Right hindlimb (tissue), 1 donor: Measurements from ENCODE around the gene NLRC3.
A peak's percentile ranks its signal among the peaks of the same experiment; 100 is the strongest.
"Not testable (repeated sequence)": the region's sequence is repeated elsewhere in the genome, so short reads cannot be mapped to it uniquely, and the experiment has no call there.

Experiments used
- DNase-seq: peaks from one replicate; pipeline ENCODE4 v3.0.0-alpha.2; 2018

The NLRC3 gene, protein sequence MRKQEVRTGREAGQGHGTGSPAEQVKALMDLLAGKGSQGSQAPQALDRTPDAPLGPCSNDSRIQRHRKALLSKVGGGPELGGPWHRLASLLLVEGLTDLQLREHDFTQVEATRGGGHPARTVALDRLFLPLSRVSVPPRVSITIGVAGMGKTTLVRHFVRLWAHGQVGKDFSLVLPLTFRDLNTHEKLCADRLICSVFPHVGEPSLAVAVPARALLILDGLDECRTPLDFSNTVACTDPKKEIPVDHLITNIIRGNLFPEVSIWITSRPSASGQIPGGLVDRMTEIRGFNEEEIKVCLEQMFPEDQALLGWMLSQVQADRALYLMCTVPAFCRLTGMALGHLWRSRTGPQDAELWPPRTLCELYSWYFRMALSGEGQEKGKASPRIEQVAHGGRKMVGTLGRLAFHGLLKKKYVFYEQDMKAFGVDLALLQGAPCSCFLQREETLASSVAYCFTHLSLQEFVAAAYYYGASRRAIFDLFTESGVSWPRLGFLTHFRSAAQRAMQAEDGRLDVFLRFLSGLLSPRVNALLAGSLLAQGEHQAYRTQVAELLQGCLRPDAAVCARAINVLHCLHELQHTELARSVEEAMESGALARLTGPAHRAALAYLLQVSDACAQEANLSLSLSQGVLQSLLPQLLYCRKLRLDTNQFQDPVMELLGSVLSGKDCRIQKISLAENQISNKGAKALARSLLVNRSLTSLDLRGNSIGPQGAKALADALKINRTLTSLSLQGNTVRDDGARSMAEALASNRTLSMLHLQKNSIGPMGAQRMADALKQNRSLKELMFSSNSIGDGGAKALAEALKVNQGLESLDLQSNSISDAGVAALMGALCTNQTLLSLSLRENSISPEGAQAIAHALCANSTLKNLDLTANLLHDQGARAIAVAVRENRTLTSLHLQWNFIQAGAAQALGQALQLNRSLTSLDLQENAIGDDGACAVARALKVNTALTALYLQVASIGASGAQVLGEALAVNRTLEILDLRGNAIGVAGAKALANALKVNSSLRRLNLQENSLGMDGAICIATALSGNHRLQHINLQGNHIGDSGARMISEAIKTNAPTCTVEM

DNA sequence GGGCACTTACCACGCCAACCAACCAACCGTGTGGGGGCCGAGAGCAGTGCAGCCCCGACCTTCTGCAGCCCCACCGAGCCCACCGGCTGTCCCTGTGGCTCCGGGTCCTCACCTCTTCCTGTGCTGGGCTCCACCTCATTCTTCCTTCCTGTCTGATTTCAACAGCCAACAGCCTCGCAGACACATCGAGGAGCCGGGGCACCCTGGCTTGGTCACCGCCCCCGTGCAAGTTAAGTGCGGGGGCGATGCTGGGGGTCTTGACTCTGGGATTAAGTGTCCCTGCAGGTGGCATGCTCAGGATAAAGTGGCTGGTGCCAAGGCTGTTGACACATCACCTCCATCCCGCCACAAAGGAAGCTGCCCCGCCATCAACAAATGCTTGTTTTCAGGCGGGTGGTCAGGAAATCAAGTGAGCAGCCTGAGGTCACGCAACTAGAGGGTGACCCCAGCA is at the start of gene NLRC3:
Gene NLRC3 (minus strand): TSS at position 102 of the 451 bp plus-strand sequence. CDS start 12,367 bp downstream, outside the sequence.
- no peak for DNase-seq

DNA sequence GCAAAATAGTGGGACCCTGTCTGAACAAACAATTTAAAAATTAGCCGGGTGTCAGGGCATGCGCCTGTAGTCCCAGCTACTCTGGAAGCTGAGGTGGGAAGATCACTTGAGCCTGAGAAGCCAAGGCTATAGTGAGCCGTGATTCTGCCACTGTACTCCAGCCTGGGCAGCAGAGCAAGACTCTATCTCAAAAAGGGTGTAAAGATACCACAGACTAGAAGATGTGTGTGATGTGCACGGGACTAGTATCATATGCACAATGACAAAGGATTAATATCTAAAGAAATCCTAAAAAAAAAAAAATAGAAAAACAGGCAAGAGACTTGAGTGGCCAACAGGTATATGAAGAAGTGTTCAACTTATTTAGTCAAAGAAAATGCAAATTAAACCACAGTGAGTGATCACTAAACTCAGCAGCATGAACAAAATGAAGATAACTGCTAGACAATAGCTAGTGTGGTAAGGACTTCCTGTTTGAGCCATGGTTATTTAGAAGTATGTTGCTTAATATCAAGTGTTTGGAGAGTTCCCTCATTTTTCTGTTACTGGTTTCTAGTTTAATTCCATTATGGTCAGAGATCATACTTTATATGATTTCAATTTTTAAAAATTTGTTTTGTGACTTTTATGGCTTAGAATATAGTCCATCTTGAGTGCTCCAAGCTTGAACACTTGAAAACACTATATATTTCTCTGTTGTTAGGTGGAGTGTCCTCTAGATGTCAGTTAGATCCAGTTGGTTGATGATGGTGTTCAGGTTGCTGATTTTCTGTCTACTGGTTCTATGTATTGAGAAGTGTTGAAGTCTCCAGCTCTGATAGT is 48.9 kb upstream of the NLRC3 start:
- DNase-seq, result no peak

DNA sequence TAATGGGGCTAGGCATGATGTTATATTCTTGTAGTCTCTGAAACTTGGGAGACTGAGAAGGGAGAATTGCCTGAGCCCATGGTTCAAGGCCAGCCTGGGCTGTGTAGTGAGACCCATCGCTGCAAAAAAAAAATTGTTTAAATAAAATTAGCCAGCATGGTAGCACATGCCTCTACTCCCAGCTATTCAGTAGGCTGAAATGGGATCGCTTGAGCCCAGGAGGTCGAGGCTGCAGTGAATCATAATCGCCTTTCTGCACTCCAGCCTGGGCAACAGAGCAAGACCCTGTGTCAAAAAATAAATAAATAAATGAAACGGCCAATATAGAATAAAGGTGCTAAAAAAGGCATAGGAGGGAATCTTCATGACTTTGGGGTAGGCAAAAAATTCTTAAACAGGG is 48.1 kb upstream of the NLRC3 start:
- DNase-seq, result no peak

DNA sequence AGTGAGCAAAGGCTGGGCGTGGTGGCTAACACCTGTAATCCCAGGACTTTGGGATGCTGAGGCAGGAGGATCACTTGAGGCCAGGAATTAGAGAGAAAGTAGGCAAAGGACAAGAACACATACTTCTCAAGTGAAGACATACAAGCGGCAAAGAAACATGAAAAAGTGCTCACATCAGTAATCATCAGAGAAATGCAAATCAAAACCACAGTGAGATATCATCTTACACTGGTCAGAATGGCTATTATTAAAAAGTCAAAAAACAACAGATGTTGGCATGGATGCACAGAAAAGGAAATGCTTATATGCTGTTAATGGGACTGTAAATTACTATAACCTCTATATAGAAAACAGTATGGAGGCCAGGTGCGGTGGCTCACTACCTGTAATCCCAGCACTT is 46.4 kb upstream of the NLRC3 start:
- no peak for DNase-seq

DNA sequence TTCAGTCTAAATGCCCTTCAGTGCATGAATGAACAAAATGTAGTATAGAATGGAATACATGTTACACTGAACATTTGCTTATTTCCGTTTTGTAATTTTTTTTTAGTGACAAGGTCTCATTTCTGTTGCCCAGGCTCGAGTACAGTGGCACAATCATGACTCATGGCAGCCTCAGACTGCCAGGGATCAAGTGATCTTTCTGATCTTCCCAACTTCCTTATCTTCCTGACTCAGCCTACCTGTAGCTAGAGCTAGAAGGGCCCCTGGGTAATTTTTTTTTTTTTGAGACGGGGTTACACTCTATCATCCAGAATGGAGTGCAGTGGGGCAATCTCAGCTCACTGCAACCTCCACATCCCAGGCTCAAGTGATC is 41.6 kb upstream of the NLRC3 start:
- no peak for DNase-seq

DNA sequence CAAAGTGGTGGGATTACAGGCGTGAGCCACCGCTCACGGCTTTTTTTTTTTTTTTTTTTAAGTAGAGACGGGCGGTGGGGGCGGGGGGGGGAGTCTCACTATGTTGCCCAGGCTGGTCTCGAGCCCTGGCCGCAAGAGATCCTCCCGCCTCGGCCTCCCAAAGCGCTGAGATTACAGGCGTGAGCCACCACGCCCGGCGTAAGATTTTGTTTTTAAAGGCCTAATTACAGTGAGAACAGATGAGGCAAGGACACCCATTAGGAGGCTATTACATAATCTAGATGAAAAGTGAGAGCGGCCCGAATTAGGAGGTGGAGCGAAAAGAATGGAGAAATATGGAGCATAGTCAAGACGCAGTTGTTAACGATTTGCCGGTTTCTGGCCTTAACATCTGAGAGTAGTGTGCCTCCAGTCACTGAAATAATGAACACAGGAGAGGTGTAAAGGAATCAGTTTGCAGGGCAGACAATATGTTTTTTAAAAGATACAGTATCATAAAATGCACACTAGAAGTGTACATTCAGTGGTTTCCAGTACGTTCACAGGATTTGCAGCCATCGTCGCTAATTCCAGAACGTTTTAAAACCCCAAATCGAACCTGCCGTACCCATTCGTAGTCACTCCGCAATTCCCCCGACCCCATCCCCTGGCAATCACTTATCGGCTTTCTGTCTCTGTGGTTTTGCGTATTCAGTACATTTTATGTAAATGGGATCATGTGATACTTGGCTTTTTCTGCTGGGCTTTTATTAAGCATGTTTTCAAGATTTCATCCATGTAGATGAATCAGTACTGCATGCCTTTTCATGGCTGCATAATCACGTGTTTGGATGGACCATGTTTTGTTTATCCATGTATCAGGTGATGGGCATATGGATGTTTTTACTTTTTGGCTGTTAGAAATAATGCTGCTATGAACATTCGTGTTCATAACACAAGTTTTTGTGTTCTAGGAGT is 35.6 kb upstream of the NLRC3 start:
- DNase-seq, result no peak

DNA sequence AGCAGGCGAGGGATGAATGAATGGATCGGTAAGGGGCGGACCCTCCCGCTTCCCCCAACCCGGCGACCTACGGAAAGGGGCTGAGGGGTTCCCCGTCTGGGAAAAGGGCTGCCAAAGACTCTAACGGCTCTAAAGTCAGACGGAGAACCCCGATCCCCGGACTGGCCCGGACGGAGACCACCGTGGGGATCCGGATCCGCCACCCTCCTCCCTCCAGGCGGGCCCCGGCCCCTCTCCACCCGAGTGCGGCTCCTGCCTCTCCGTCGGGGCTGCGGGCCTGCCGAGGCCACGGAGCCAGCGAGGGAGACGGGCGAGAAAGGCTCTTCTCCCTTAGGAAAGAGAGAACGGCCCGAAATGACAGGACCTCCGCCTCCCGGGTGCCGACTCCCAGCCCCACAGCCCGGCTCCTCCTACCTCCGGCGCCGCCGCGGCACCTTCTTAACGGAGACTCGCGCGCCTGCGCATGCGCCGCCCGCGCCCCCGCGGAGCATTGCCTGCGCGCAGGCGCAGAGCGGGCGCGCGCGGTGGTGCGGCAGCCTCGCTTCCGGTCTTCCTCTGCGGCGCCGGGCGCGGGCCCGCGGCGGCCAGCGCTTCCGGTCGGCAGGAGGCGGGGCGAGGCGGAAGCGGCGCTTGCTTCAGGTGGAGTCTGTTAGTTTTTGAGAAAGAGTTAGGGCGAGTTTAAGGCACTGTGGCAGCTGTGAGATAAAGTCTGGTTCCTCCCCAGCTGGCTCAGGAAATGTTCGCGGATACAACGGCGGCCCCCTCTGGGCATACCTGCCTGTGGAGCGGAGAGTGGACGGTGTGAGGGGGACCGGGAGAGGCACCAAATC is 34.2 kb upstream of the NLRC3 start, which contains the start of gene SLX4:
Gene SLX4 (minus strand): TSS at position 461 of the 830 bp plus-strand sequence. CDS start 2,642 bp downstream, outside the sequence.
- peak; percentile 94 for DNase-seq

DNA sequence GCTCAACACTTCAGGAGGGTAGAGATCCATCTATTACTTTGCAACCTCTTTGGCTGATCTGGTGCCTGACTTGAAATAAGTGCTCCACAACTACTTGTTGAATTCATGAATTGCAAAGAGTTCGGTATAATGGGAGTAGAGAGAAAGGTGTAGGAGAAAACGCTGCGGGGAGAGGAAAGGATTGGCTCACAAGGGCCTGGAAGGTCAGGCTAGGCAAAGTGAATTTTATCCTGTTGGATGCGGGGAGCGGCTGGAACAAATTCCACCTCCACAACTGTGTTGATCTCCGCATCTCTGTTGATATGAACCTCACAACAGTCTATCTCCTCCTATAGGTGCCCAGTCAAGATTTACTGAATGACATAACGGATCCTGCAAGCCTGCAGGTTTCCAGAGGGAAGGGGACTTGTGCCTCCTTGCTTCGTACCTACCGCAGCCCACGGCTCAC is 33.5 kb upstream of the NLRC3 start:
- no peak for DNase-seq

DNA sequence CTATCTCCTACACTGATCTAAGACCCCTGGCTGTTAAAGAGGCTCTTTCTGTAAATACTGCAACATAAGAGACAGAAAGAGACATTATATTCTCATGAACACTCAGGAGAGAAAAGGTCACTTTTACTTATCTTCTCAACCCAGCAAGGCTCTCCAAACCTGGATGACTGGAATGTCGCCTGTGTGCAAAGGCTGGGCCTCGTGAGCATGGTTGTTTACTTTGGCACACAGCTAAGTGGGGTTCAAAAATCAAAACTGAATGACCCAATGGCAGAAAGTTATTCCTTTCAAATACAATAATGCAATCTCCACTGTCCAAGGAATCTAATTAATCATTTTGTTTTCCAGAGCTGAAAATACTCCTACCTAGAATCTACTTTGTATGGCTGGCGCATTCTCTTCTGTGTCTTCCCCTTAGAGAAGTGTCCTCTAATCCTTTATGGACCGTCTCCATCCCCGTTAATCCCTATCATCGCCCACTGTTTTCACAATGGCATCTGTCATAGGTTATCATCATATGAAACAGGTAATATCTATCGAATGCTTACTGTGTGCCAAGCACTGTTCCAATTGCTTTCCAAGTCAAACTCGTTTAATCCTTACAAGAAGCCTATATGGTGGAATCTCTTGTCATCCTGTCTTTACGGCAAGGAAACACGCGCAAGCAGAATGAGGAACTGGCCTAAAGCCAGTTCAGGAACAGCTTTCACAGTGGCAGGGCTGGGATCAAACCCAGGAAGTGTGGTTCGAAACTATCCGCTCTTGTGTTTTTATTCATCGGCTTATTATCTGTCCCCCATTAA is 32.9 kb upstream of the NLRC3 start:
- DNase-seq, result no peak

DNA sequence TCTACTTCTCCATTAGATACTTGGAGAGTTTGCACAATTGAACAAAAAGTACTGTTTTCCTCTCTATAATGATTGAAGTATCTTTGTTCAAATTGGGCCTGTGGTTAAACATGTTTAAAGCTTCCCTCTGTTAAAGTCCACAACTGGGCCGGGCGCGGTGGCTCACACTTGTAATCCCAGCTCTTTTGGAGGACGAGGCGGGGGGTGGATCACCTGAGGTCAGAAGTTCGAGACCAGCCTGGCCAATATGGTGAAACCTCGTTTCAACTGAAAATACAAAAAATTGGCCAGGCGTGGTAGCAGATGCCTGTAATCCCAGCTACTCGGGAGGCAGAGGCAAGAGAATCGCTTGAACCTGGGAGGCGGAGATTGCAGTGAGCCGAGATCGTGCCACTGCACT is 31.8 kb upstream of the NLRC3 start:
- not testable (repeated sequence) for DNase-seq

DNA sequence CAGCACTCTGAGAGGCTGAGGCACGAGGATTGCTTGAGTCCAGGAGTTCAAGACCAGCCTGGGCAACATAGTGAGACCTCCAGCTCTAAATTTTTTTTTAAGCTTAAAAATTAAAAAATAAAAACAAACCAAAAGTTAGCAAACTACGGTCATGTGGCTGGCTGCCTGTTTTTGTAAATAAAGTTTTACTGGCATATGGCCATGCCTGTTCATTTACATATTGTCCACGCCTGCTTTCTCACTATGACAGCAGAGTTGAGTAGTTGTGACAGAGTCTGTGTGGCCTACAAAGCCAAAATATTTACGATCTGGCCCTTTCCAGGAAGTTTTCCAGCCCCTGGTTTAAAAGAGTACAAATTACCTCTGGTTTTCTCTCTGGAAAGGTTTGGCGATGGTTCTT is 30.9 kb upstream of the NLRC3 start:
- DNase-seq, result no peak

DNA sequence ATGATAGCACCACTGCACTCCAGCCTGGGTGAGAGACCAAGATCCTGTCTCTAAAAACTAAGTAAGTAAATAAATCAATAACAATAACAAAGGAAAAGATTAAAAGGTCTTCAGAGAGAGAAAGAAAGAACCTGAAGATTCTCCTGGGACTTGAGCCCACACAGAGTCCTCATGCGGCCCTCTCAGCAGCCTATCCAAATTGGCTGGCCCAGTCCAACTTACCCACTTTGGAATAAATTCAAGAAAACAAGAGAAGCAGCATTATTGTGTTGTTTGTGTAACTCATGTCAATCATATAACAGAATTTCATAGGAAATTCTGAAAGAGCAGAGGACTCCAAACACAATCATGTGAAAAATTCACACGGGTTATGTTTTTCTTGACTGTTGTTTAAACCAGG is 30.4 kb upstream of the NLRC3 start:
- no peak for DNase-seq

DNA sequence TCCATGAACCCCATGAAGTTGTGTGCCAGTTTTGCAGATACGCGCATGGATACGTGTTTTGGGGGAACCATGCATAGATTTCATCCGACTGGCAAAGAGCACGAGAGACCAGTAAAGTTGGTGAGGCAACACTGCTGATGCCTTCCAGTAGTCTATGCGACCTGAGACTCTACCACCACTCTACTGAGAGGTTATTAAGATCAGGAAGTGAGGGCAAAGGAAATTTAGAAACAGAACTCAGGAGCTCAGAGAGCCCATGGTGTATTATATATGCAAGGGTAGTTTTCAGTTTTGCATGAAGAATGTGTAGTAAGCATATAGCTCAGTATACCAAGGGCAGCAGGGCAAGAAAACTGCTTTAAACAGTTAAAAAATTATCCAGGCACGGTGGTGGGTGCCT is 30.0 kb upstream of the NLRC3 start:
- no peak for DNase-seq

DNA sequence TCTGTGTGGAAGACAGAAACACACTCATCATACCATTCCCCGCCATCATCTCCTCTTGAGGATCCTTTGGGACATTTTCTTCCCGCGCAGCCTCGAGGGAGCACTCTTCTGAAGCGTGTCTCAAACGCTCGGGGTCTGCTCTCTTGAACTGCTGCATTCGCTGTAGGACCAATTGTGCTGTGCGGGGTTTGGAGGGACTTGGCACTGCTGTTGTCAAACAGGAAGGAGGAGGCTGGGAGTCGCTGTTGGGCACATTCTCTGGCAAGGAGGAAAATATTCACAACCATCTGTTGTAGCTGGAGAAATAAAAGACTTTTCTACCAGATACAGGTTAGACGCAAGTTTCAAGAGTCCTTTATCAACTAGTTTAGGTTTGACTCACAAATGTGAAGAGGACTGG is 29.2 kb upstream of the NLRC3 start:
- DNase-seq, result no peak

DNA sequence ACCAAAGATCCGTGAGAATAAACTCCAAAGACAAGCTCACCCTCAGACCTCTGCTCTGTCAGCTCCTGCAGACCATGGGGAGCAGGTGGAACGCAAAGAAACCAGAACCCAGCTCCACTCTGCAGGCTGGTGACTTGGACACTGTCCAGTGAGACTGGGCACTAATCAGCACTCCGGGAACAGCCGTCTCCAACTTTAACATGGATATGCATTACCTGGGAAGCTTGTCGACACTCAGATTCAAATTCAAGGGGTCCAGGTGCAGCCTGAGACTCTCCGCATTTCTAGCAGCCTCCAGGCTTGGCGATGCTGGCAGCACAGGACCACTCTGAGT is 25.1 kb upstream of the NLRC3 start:
- DNase-seq, result no peak

DNA sequence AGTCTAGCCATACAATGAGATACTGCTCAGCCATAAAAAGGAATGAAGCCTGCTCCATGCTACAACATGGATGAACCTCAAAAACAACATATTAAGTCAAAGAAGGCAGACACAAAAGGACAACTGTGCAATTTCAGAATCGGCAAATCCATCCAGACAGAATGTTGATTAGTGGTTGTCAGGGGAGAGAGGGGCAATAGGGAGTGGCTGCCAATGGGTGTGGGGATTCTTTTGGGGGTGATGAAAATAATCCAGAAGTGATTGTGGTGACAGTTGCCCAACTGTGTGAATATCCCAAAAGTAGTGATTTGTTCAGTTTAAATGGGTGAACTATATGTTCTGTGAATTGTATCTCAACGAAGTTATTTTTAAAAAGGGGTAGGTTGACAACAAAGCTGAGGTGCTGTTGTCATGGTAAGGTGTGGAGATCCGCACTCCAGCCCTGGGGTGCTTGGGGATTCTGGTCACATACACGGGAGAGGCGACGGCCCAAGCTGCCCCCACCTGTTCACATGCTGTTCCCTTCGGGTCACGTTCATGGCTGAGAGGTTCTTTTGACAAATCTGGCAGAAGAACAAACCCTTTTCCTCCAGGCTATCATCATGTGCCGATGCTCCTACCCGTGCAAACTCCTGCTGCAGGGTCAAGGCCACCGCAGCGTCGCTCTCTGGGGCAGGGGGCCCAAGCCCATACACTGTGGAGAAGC is 24.6 kb upstream of the NLRC3 start:
- no peak for DNase-seq

DNA sequence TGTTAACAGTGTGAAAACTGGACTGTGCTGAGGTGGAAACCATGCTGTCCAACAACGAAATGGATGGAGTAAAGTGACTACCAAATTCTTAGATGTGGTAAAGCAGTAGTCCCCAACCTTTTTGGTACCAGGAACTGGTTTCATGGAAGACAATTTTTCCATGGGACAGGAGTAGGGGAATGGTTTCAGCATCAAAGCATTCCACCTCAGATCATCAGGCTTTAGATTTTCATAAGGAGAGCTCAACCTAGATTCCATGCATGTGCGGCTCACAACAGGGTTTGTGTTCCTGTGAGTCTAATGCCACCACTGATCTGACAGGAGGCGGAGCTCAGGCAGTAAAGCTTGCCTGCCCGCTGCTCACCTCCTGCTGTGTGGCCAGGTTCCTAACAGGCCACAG is 22.7 kb upstream of the NLRC3 start:
- no peak for DNase-seq

DNA sequence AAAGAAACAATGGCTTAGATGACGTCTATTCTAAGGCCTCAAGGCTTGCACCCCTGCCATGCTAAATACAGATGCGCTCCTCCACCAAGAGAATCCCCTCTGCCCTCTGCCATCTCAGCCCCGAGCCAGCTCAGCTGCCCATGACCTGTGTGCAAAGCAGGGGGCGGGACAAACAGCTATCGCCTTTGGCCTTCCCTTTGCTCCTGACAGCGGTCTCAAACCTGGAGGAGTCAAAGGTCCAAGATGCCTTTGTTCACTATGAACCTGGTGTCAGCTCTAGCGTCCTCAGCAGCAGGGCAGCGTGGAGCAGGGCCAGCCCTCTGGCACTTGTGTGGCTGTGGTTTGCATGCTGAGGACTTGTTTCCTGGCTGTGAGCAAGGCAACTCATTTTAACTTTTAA is 21.9 kb upstream of the NLRC3 start:
- DNase-seq, result no peak

DNA sequence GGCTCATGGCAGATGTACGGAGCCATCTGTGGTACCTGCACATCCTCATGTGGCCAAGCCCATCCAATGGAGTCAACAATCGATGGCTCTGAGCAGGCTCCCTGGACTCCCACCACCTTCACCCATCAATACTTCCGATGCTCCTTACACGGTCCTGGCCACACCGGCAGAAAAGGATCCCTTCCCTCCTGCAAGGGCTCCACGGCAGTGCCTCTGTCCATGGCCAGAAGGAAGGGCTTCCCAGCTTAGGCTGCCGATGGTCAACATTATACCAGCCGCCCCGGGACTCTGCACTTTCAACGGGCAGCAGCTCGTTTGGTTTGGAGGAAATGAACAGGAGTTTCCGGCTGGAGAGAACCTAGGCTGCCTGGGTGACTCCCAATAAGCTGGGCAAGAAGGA is 21.0 kb upstream of the NLRC3 start:
- no peak for DNase-seq
